Stimulated activated CD8-positive, alpha-beta memory T cell treated with anti-CD3 and anti-CD28 coated beads, Interleukin-4, amount 100 ng/mL, for 1 hour (primary cell): ENCODE results near the gene TRAF7.
A peak's percentile ranks its signal among the peaks of the same experiment; 100 is the strongest.

Experiments used
- DNase-seq, 2 donors: peaks; one replicate each; pipeline ENCODE4 v3.0.0-alpha.2; 2020; ENCODE audit warnings: low read depth in 2 of 2, low spot score in 1 of 2

Gene TRAF7

GRCh38 chr16:2180962-2181923 is 25.7 kb downstream of the TRAF7 start:
- no peak for DNase-seq

- DNase-seq = no peak
Measured at GRCh38 chr16:2181952-2182351, 26.4 kb downstream of the TRAF7 start.

- no peak for DNase-seq
Measured at GRCh38 chr16:2183671-2184070, 28.1 kb downstream of the TRAF7 start.

GRCh38 chr16:2184346-2184745 is 28.8 kb downstream of the TRAF7 start:
- DNase-seq = no peak

- no peak for DNase-seq
Measured at GRCh38 chr16:2184962-2185361, 29.4 kb downstream of the TRAF7 start.

- DNase-seq = no peak
Measured at GRCh38 chr16:2186064-2186463, 30.5 kb downstream of the TRAF7 start.

GRCh38 chr16:2186505-2186904 is 30.9 kb downstream of the TRAF7 start:
- DNase-seq = no peak

- no peak for DNase-seq
Measured at GRCh38 chr16:2187212-2187611, 31.6 kb downstream of the TRAF7 start.

- DNase-seq = no peak
Measured at GRCh38 chr16:2188395-2188794, 32.8 kb downstream of the TRAF7 start.

GRCh38 chr16:2189252-2189893 is 33.8 kb downstream of the TRAF7 start:
- no peak for DNase-seq

GRCh38 chr16:2190002-2190658 is 34.5 kb downstream of the TRAF7 start:
- DNase-seq = no peak

GRCh38 chr16:2190659-2191445 is 35.3 kb downstream of the TRAF7 start:
- no peak for DNase-seq

GRCh38 chr16:2191446-2191706 is 35.8 kb downstream of the TRAF7 start:
- no peak for DNase-seq

GRCh38 chr16:2194166-2194834 is 38.7 kb downstream of the TRAF7 start:
- DNase-seq = no peak

GRCh38 chr16:2194852-2195321 is 39.3 kb downstream of the TRAF7 start:
- DNase-seq = peak in 1 of 2 donors; percentile 20

GRCh38 chr16:2195322-2196161 is 40.0 kb downstream of the TRAF7 start:
- no peak for DNase-seq

- DNase-seq = no peak
Measured at GRCh38 chr16:2196162-2196980, 40.8 kb downstream of the TRAF7 start, which contains the start of gene CASKIN1. Gene CASKIN1 (minus strand): TSS chr16:2196605. CDS start chr16:2196432, 173 bp downstream.

GRCh38 chr16:2196981-2197511 is 41.5 kb downstream of the TRAF7 start:
- no peak for DNase-seq

GRCh38 chr16:2197765-2198164 is 42.2 kb downstream of the TRAF7 start:
- no peak for DNase-seq
